K562 (cell line): ENCODE measurements around the gene PELI2. TPM values are rescaled to one million over a fixed set of nuclear protein-coding genes. Genes with fewer than 3 reads are reported as not detected.

Experiments used
- BRD9 ChIP-seq: fragments of 450-650 bp; IDR thresholded peaks from 2 replicates; pipeline ENCODE4 v1.6.1; 2018; ENCODE audit warnings: low read depth; ENCODE audit not compliant: partially characterized antibody
- CREB3L1 ChIP-seq: fragments of 450-650 bp; IDR thresholded peaks from 2 replicates; pipeline ENCODE4 v1.6.1; 2014; ENCODE audit warnings: low read depth, mild to moderate bottlenecking, moderate library complexity, borderline replicate concordance
- DEAF1 ChIP-seq: fragments of 450-650 bp; formaldehyde crosslinking; IDR thresholded peaks from 2 replicates; pipeline ENCODE4 v1.4.0; 2020; ENCODE audit warnings: mild to moderate bottlenecking, moderate library complexity
- ESRRB ChIP-seq: fragments of 250-450 bp; sonication (Bioruptor Pico); IDR thresholded peaks from 2 replicates; pipeline ENCODE4 v1.5.0; 2020; ENCODE audit warnings: mild to moderate bottlenecking, moderate library complexity, borderline replicate concordance
- EWSR1 ChIP-seq: fragments of 450-650 bp; IDR thresholded peaks from 2 replicates; pipeline ENCODE4 v1.6.1; 2018; ENCODE audit warnings: borderline replicate concordance, mild to moderate bottlenecking, low read depth, moderate library complexity; ENCODE audit not compliant: partially characterized antibody
- HOXB6 ChIP-seq: fragments of 250-450 bp; sonication (Bioruptor Pico); IDR thresholded peaks from 2 replicates; pipeline ENCODE4 v1.5.1; 2022; ENCODE audit warnings: mild to moderate bottlenecking, borderline replicate concordance
- NBN ChIP-seq: fragments of 450-650 bp; IDR thresholded peaks from 2 replicates; pipeline ENCODE4 v1.6.1; 2016; ENCODE audit warnings: low read depth, mild to moderate bottlenecking
- NFE2 ChIP-seq: IDR thresholded peaks from 2 replicates; pipeline ENCODE4 v1.6.1; 2014; ENCODE audit warnings: antibody characterized with exemption, low read depth
- PATZ1 ChIP-seq: fragments of 250-450 bp; sonication (Bioruptor Pico); IDR thresholded peaks from 2 replicates; pipeline ENCODE4 v1.5.0; 2020; ENCODE audit warnings: mild to moderate bottlenecking, borderline replicate concordance
- RAD51 ChIP-seq: fragments of 450-650 bp; IDR thresholded peaks from 2 replicates; pipeline ENCODE4 v1.7.1; 2016; ENCODE audit warnings: low read depth, mild to moderate bottlenecking, borderline replicate concordance
- RB1 ChIP-seq: fragments of 450-650 bp; IDR thresholded peaks from 2 replicates; pipeline ENCODE4 v1.6.1; 2017; ENCODE audit warnings: low read depth, mild to moderate bottlenecking
- RBFOX2 ChIP-seq: fragments of 200-400 bp; formaldehyde crosslinking; IDR thresholded peaks from 2 replicates; pipeline ENCODE4 v1.6.1; 2017; ENCODE audit warnings: low read depth, mild to moderate bottlenecking, low read length, moderate library complexity
- SIN3A ChIP-seq, 2 experiments: fragments of 150-350 bp in 1 of 2; IDR thresholded peaks; 2 replicates each; pipeline ENCODE4 v1.6.1; 2011 to 2016; ENCODE audit warnings: borderline replicate concordance in 2 of 2, low read depth in 2 of 2, low read length in 2 of 2, mild to moderate bottlenecking in 2 of 2, moderate library complexity in 2 of 2; ENCODE audit not compliant: control insufficient read depth in 1 of 2
- TEAD4 ChIP-seq, 2 experiments: sonication (generic) in 1 of 2; formaldehyde crosslinking in 1 of 2; IDR thresholded peaks; 2 replicates each; pipeline versions ENCODE4 v1.6.1 to v1.8.0; 2012 to 2022; ENCODE audit warnings: borderline replicate concordance in 1 of 2, inconsistent platforms in 1 of 2, low read length in 1 of 2, mild to moderate bottlenecking in 1 of 2, missing genetic modification reagents in 1 of 2
- ZBTB34 ChIP-seq: fragments of 250-450 bp; sonication (Bioruptor Pico); IDR thresholded peaks from 2 replicates; pipeline ENCODE4 v1.8.0; 2021; ENCODE audit warnings: mild to moderate bottlenecking, moderate library complexity
- ZNF124 ChIP-seq: sonication (generic); formaldehyde crosslinking; IDR thresholded peaks from 2 replicates; pipeline ENCODE4 v1.8.1; 2022; ENCODE audit warnings: missing genetic modification reagents
- ZNF436 ChIP-seq: fragments of 250-450, 450-650 bp; sonication (Bioruptor Pico); formaldehyde crosslinking; IDR thresholded peaks from 2 replicates; pipeline ENCODE4 v1.7.0; 2020; ENCODE audit warnings: mild to moderate bottlenecking
- ZNF644 ChIP-seq: fragments of 200-800 bp; sonication (Bioruptor generic); IDR thresholded peaks from 2 replicates; pipeline ENCODE4 v1.6.1; 2016; ENCODE audit warnings: low read depth, missing genetic modification characterization, missing compliant biosample characterization
- ZNF766 ChIP-seq: fragments of 200-800 bp; sonication (Bioruptor generic); conservative IDR thresholded peaks from 2 replicates; pipeline ENCODE4 v1.6.1; 2016; ENCODE audit warnings: missing genetic modification characterization, missing compliant biosample characterization
- ZSCAN32 ChIP-seq: fragments of 450-650 bp; formaldehyde crosslinking; IDR thresholded peaks from 2 replicates; pipeline ENCODE4 v1.4.0; 2020; ENCODE audit warnings: mild to moderate bottlenecking, moderate library complexity
- polyA plus RNA-seq, 8 experiments: library from polyadenylated mRNA; depleted of rRNA in 4 of 8; stranded (reverse) in 5 of 8; unstranded in 3 of 8; fragments of >200 nt; fragmentation: Nextera tagmentation in 2 of 8; fragmentation: Illumina TruSeq in 1 of 8; extraction: Ambion mirVana in 2 of 8; extraction: Trizol in 1 of 8; gene quantifications; 2 replicates each; pipeline versions ENCODE4 v1.2.1 to v1.2.3, GENCODE V29; 2011 to 2014; ENCODE audit warnings: inconsistent platforms in 1 of 8, missing spikeins in 1 of 8
- total RNA-seq, 7 experiments: library from RNA; depleted of rRNA in 6 of 7; stranded (reverse); fragments of >200 nt in 6 of 7; fragmentation: Illumina TruSeq in 2 of 7; extraction: Trizol in 2 of 7; gene quantifications; 2 replicates each; pipeline versions ENCODE4 v1.2.1 to v1.2.3, GENCODE V29; 2011 to 2021; ENCODE audit warnings: low replicate concordance in 1 of 7

The PELI2 gene
- total and polyA plus RNA-seq, 9 of the 15 experiments (the other 6 are each of a cell fraction or from before 2014, with no cell fraction given) = 0.20 to 1.5 (median 0.44) TPM

GRCh38 chr14:56199095-56199981 is 81.1 kb downstream of the PELI2 start (continued):
- TF ChIP-seq DEAF1 (CRISPR knock-in tag) = no peak
- TF ChIP-seq CREB3L1 = peak; percentile 16; the same call in 1 of the 2 replicates
- TF ChIP-seq EWSR1 = no peak
- TF ChIP-seq RAD51 = peak; percentile 78
- no peak for TF ChIP-seq SIN3A (IDR thresholded peaks at IDR 0.05; ENCODE audit: borderline replicate concordance in 2 of 2, control insufficient read depth in 1 of 2, low read depth in 2 of 2, low read length in 2 of 2)
- TF ChIP-seq HOXB6 (CRISPR knock-in tag) = no peak
- peak; percentile 87 for TF ChIP-seq ZNF766 (CRISPR knock-in tag)
- no peak for TF ChIP-seq ZBTB34 (CRISPR knock-in tag)
- no peak for TF ChIP-seq ZSCAN32 (CRISPR knock-in tag)
- no peak for TF ChIP-seq RB1
- no peak for TF ChIP-seq PATZ1 (CRISPR knock-in tag)
- TF ChIP-seq NFE2 = peak; percentile 95
- TF ChIP-seq NBN = no peak
- TF ChIP-seq RBFOX2 = 0 out of 2 replicates have a peak, but pooled peaks have one; percentile 28
- peak; percentile 72 for TF ChIP-seq TEAD4 (IDR thresholded peaks at IDR 0.05; ENCODE audit: low read length)
- no peak for TF ChIP-seq TEAD4 (CRISPR knock-in tag; IDR thresholded peaks at IDR 0.05; ENCODE audit: borderline replicate concordance)
- peak; percentile 67 for TF ChIP-seq ZNF644 (tag)
- TF ChIP-seq ESRRB = no peak
- peak; percentile 10 for TF ChIP-seq BRD9
- no peak for TF ChIP-seq ZNF124
- no peak for TF ChIP-seq ZNF436 (CRISPR knock-in tag)
